HG02943 (cell line): ENCODE data around the gene P3H4.
"Not testable (repeated sequence)": the region's sequence is repeated elsewhere in the genome, so short reads cannot be mapped to it uniquely, and the experiment has no call there.

Experiments
- ATAC-seq: cut with Tn5 transposase; IDR thresholded peaks from one replicate; pipeline ENCODE4 v1.9.1; 2021; ENCODE audit warnings: mild to moderate bottlenecking, low read depth, moderate library complexity; ENCODE audit not compliant: unreplicated experiment

P3H4 gene, protein sequence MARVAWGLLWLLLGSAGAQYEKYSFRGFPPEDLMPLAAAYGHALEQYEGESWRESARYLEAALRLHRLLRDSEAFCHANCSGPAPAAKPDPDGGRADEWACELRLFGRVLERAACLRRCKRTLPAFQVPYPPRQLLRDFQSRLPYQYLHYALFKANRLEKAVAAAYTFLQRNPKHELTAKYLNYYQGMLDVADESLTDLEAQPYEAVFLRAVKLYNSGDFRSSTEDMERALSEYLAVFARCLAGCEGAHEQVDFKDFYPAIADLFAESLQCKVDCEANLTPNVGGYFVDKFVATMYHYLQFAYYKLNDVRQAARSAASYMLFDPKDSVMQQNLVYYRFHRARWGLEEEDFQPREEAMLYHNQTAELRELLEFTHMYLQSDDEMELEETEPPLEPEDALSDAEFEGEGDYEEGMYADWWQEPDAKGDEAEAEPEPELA

DNA sequence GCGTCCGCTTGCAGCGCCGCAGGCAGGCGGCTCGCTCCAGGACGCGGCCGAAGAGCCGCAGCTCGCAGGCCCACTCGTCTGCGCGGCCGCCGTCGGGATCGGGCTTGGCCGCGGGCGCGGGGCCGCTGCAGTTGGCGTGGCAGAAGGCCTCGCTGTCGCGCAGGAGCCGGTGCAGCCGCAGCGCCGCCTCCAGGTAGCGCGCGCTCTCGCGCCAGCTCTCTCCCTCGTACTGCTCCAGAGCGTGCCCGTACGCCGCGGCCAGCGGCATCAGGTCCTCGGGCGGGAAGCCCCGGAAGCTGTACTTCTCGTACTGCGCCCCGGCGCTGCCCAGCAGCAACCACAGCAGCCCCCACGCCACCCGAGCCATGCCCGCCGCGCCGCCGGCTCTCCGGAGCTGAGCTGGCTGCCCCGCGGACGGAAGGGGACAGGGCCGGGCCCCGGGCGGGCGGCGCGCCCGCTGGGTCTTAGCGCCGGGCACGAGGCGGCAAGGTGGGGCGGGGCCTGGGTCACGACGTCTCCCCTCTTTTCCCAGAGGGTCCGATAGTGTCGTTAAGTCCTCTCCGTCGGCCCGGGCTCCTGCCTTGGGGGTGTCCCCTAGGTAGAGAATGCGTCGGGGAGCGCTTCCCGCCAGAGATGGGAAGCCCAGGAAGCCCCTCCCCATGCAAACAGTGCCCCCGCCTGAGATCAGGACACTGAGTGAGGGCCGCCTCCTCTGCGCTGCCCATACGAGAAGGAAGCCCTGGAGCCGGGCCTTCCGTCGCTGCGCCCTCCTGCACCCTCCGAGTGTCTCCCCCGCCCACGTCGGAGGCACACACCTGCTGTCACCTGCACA is at the start of gene P3H4:
Gene P3H4, minus strand, starts transcription at position 401 of the 832 bp plus-strand sequence. Its CDS starts 34 bp downstream, at position 367.
- no peak for ATAC-seq

DNA sequence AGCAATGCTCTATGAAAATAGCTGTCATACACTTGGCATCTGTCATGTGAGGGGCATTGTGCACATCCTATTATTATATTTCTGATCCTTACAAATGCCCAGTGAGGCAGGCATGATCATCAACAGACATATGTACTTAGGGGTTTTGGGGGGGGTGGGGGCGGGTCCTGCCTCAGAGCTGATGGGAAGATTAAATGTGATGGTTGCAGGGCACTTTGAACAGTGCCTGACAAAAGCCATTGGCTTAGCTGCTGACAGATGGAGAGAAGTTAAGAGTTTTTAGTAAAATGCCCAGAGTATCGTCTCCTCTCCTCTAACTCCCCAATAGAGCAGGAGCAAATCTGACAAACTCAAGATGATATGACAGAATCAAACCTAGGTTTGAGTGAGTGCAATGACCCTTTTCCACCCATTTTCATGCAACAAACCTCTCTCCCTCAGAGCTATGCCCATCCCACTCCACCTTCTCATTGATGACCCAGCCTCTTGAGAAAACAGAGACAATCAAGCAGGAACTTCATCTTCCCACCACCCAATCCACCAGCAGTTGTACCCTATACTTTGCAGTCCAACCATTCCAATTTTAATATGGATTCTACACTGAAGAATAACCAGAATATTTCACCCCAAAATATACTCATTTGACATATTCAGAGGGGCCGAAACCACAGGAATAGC is 48.6 kb upstream of the P3H4 start:
- no peak for ATAC-seq

DNA sequence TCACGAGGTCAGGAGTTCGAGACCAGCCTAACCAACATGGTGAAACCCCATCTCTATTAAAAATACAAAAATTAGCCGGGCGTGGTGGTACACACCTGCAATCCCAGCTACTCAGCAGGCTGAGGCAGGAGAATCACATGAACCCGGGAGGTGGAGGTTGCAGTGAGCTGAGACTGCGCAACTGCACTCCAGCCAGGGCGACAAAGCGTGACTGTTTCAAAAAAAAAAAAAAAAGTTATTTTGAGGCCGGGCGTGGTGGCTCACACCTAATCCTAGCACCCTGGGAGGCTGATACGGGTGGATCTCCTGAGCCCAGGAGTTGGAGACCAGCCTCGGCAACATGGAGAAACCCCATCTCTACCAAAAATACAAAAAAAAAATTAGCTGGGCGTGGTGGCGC is 39.6 kb upstream of the P3H4 start:
- not testable (repeated sequence) for ATAC-seq

DNA sequence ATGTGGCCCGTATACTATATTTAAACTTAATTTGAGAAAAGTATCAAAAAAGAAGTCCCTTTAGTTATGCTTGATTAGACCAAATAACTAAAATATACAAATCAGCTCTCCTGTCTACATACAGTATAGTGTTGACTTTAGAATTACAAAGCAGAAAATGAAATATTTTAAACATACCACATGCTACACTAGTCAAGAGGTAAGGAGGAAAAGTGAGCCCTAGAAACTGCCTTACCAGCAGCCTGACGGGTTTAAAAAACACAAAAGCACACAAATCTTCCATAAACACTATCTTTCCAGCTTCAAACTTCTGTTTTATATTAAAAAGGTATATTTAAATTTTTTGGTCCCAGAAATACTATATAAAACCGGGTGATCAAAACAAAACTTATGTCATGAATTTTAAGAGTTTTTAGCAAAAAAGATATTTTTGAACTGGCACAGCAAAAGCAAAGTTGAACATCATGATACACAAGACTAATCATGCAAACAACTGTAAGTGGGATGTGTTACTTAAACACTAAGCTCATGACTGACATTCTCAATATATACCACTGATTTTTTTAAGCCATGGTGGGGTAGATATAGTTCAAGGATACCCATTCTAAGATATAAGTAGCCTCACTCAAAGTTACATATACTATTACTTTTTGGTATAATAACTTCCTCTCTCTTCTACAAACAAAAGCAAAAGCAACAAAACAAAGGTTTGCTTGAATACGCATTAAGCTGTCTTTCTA is 37.7 kb upstream of the P3H4 start:
- no peak for ATAC-seq

DNA sequence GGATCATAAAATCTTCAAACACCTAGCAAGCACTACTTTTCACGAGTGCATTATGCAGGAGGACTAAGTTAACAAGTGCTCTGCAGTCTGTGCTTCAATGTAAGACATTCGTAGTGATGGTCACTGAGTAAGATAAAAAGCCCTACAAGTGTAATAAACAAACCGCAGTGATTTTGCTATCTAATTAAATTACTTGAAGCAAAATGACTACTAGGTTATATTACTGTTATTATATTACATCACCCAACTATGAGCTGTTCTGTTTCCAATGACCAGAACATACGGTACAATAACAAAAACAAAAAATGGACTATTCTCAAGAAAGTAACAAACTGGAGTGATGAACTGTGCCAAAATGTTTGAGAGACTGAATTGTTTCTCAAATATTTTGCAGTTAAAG is 37.0 kb upstream of the P3H4 start:
- no peak for ATAC-seq

DNA sequence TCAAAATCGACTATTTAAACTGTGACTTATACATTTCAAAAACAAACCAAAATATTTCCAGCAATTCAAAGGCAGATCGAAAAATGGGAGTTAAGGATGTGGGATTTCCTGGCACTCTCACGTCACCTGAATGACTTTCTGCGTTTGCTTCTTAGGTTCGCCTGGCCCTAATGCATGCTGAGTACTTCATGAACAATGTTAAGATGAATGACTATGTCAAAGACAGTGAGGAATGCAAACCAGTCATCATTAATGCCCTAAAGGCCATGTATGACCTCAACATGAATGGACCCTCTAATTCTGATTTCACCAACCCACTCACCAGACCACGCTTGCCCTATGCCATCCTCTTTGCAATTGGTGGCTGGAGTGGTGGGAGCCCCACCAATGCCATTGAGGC is 33.2 kb upstream of the P3H4 start:
- no peak for ATAC-seq

DNA sequence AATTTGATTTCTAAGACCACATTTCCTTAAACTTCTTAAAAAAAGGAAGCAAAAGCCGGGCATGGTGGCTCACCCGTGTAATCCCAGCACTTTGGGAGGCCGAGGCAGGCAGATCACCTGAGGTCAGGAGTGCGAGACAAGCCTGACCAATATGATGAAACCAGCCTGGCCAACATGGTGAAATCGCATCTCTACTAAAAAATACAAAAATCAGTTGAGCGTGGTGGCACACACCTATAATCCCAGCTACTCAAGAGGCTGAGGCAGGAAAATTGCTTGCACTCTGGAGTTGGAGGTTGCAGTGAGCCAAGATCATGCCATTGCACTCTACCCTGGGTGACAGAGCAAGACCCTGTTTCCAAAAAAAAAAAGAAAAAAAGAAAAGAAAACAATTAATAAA is 29.0 kb upstream of the P3H4 start:
- not testable (repeated sequence) for ATAC-seq

DNA sequence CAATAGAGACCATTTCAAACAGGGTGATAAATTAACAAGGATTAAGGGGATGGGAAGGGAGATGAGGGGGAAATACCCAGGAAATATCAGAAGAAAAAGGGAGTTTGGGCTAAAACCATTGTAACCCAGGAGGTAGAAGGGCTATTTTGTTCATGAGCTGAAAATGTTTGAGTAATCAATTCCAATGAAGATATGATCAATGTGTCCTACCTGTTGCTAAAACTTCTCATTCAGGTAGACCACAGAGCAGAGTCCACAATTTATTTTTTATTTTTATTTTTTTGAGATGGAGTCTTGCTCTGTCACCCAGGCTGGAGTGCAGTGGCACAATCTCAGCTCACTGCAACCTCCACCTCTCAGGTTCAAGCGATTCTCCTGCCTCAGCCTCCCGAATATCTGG is 27.7 kb upstream of the P3H4 start:
- not testable (repeated sequence) for ATAC-seq

DNA sequence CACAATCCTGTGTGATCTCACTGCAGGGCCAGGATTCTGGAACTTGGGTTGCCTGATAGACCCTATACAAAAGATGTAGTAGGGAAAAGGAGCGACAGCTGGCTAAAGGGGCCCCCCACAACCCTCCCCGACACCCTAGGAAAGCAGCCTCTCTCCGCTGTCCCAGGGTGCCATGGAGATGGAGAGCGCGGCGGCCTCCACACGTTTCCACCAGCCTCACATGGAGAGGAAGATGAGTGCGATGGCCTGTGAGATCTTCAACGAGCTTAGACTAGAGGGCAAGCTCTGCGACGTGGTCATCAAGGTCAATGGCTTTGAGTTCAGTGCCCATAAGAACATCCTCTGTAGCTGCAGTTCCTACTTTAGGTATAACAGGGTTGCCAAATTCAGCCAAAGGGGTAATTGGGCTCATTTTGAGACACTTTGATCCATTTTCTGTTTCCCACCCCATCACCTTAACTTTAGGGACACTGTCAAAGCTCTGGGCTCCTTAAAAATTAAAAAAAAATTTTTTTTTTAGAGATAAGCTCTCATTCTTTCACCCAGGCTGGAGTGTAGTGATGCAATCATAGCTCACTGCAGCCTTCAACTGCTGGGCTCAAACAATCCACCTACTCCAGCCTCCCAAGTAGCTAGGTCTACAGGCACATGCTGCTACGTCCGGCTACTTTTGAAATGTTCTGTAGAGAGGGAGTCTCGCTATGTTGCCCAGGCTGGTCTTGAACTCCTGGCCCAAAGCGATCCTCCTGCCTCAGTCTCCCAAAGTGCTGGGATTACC is 26.2 kb upstream of the P3H4 start, which contains the start of gene KLHL10:
Gene KLHL10, plus strand, starts transcription at position 65 of the 778 bp plus-strand sequence. Its CDS starts 108 bp downstream, at position 173.
- no peak for ATAC-seq

DNA sequence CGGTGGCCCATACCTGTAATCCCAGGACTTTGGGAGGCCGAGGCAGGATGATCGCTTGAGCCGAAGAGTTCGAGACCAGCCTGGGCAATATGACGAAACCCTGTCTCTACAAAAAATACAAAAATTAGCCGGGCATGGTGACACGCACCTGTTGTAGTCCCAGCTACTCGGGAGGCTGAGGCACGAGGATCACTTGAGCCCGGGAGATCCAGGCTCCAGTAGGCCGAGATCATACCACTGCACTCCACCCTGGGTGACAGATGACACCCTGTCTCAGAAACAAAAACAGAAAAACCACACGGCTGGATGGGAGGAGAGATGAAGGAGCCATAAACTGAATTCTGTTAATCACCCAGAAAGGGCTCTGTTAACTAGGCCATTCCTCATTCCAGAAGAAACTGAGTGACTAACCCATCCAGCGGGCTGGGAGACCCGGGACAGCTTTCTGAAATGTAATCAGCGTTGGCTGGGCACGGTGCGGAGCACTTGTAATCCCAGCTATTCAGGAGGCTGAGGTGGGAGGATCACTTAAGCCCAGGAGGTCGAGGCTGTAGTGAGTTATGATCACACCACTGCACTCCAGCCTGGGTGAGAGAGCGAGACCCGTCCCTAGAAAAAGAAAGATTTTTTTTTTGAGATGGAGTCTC is 24.9 kb upstream of the P3H4 start:
- no peak for ATAC-seq

DNA sequence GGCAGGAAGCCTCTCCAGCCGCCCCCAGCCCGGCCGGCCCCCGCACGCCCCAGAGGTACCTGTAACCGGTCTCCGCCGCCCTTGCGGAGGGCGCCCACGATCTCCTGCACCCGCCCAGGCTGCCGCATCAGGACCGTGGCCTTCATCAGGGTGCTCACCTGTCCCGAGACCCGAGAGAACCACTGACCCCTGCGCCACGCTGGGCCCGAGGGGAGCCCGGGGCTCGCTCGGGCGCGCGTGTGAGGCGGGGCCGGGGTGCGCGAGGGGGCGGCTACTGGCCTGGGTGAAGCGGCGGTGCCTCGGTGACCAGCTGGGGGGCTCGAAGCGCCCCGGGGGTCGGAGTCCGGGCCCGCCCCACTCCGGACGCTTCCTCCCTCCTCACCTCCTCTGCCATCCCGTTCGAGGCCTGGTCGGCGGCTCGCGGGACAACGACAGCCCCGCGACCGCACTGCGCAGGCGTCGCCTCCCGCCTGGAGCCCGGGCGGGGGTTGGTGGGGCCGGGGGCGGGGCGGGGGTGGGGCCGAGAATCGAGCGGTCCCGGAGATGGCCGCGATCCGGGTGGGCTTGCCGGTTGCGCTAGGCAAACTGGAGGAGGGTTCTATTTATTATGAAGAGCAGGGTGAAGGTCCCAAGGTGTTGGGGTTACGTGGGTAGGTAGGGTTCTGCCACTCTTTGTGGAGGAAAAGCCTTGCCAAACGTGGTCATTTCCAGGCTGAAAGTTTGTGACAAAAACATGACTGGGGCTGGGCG is 24.2 kb upstream of the P3H4 start, which contains the start of gene NT5C3B:
Gene NT5C3B, minus strand, starts transcription at position 433 of the 750 bp plus-strand sequence. Its CDS starts 39 bp downstream, at position 394.
- ATAC-seq: no peak

DNA sequence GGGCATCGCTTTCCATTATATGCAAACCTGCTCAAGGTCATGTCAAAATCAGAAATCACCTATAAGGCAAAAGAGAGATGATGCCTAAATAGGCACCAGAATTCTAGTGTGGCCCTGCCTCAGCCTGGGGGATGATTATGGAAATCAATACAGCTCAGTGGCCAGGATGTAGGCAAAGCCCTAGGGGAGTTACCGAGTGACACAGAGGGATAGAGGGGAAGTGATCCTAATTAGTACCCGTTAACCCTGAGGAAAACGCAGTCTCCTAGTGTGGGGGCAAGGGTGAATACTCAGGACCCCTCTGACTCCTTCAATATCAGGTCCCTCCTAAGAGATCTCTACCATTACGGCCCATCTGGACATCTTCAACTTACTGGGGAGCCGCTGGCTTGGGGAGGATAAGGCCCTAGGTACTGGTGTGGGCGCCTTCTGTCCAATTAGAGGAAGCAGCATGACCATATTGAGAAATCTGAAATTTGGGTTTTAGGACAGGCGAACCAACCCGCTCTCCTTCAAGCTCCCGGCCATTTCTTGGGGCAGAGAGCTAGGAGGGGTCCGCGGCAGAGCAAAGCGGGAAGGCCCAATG is 23.6 kb upstream of the P3H4 start:
- ATAC-seq: no peak

DNA sequence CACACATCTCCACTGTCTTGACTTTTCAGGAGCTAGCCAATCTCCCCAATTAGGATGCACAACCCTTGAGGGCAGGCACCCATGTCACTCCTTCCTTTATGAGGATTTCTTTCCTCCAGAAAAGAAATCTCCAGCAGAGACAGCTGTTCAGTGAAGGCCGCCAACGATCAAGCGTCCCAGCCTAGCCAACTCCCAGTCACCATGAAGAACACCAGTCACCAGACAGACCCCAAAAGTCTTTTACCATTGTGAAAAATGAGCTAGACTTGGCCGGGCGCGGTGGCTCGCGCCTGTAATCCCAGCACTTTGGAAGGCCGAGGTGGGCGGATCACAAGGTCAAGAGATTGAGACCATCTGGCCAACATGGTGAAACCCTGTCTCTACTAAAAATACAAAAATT is 18.2 kb upstream of the P3H4 start:
- ATAC-seq: not testable (repeated sequence)

DNA sequence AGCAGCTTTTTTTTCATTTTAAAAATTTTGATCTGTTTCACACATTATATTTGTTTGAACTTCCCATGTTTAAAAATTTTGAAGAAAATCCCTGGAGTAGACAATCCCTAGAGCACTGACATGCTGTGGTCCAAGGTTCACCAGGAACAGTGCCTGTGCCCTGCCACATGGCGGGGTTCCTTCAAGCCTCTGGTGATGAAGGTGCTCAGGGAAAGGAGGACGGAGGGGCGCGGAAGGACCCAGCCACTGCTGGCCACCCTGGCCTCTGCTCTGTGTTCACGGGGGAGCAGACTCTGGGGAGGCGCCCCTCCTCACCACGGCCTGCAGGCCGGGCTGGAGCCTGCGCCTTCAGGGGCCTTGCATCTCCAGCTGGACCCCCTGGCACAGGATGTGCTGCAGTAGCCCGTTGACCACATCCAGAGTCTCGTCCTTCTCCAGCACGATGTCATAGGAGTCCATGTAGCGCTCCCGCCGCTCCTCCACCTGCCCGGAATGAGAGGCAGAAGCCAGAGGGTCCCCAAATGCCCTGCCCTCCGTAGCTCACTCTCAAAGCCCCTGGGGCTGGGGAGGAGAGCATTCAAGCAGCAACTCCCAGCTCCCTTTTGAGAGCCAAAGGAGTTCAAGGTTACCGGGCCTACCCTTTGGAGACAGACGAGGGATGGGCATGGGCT is 13.6 kb upstream of the P3H4 start:
- no peak for ATAC-seq

DNA sequence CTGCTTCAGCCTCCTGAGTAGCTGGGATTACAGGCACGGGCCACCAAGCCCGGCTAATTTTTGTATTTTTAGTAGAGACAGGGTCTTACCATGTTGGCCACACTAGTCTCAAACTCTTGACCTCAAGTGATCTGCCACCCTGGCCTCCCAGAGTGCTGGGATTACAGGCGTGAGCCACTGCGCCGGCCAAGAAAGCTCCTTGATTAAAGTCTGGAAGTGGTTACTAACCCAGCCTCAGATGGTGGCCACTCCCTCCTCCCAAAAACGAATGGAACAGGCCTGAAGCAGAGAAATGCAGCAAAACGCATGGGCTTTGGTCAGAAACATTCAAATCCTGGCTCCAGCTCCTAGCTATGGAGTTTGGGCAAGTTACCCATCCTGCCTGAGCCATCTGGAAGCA is 12.3 kb upstream of the P3H4 start:
- no peak for ATAC-seq

DNA sequence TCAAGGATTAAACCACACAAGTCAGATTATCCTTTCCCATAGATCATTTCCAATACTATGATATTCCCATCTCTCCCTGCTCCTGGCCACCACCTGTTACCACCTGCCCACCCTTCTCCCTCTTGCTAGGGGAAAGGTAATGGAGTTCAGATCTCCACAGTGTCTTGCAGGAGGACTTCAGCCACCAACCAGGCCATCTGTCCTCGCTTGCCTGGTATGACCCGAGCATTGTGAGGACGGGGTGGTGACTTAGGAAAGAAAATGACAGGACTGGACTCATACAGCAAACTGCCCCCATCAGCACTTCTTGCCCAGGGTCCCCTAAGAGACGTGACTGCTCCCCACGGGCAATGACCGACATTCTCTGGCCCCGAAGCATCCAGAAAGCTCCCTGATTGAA is 11.8 kb upstream of the P3H4 start:
- ATAC-seq: no peak

DNA sequence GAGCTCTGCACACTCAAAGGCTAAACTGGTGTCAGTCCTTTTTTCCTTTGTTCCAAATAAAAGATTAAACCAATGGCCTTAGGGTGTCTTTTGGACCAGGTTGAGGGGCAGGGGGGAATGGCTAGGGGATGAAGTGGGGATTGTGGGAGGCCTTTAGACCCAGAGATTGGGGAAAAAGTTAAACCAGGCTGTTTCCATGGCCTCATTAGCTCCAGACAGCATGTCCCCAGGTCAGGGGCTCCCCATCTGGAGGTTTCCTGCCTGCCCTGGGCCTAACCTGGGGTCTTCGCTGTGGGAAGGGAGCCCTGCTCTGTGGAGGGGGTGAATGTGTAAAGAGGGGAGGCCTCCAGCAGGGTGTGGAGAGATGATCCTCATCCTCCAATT is 11.4 kb upstream of the P3H4 start:
- no peak for ATAC-seq
